Esophagus muscularis mucosa (tissue), 4 donors: Measurements from ENCODE around the gene AVPR1B. TPM values are rescaled to one million over a fixed set of nuclear protein-coding genes. Genes with fewer than 3 reads are reported as not detected.

Experiments
- DNase-seq: peaks from one replicate; pipeline ENCODE4 v3.0.0-alpha.2; 2017; ENCODE audit errors: extremely low spot score
- H3K27ac ChIP-seq, 4 donors: fragments of 200-600 bp; sonication (generic); replicated peaks in 1 of 4; 1 replicate in 3 of 4; 2 replicates in 1 of 4; pipeline ENCODE4 v1.5.1; 2016 to 2019; ENCODE audit warnings: mild to moderate bottlenecking in 1 of 4
- H3K27me3 ChIP-seq, 4 donors: fragments of 200-600 bp; sonication (generic); one replicate each; pipeline versions ENCODE4 v1.5.1 to v1.6.0; 2016 to 2019
- H3K36me3 ChIP-seq, 4 donors: fragments of 200-600 bp; sonication (generic); one replicate each; pipeline ENCODE4 v1.5.1; 2016 to 2019
- H3K4me1 ChIP-seq, 4 donors: fragments of 200-600 bp; sonication (generic); one replicate each; pipeline ENCODE4 v1.5.1; 2016 to 2019
- H3K4me3 ChIP-seq, 4 donors: fragments of 200-600 bp; sonication (generic); 1 replicate in 2 of 4; 2 replicates in 2 of 4; pipeline ENCODE4 v1.5.1; 2016 to 2019; ENCODE audit warnings: mild to moderate bottlenecking in 4 of 4, moderate library complexity in 1 of 4
- H3K9me3 ChIP-seq, 4 donors: fragments of 200-600 bp; sonication (generic); 1 replicate in 3 of 4; 2 replicates in 1 of 4; pipeline ENCODE4 v1.5.1; 2016 to 2019
- EP300 ChIP-seq: sonication (generic); formaldehyde crosslinking; IDR thresholded peaks from one replicate; pipeline ENCODE4 v1.6.1; 2017; ENCODE audit warnings: antibody characterized with exemption
- POLR2A ChIP-seq: fragments of 450-650 bp; IDR thresholded peaks from one replicate; pipeline ENCODE4 v1.6.1; 2017; ENCODE audit warnings: antibody characterized with exemption, moderate library complexity, mild to moderate bottlenecking, low read depth
- POLR2AphosphoS5 ChIP-seq, 2 donors: sonication (generic); formaldehyde crosslinking; IDR thresholded peaks; one replicate each; pipeline ENCODE4 v1.6.1; 2017; ENCODE audit warnings: antibody characterized with exemption in 2 of 2
- WGBS: methylation state at CpG from one replicate; pipeline ENCODE4 v1.1.5; 2018; 5-methylcytosine and 5-hydroxymethylcytosine counted together
- intact Hi-C: fragments of 100-400 bp; cut with DNase I; formaldehyde crosslinking; loops from one replicate; pipeline ENCODE4 v1.15.1; 2023
- total RNA-seq, 4 donors: library from RNA; depleted of rRNA; stranded (reverse); fragments of >200 nt; gene quantifications; one replicate each; pipeline versions ENCODE4 v1.1.0 to v1.2.1, GENCODE V29; 2016
- TF ChIP-seq, protein P1 (sequence below), 3 experiments: fragments of 200-600 bp in 2 of 3; fragments of 450-650 bp in 1 of 3; sonication (generic) in 2 of 3; IDR thresholded peaks; one replicate each; pipeline ENCODE4 v1.5.1; 2017 to 2019; ENCODE audit warnings: antibody characterized with exemption in 3 of 3, mild to moderate bottlenecking in 2 of 3, moderate library complexity in 1 of 3

Gene AVPR1B
- total RNA-seq, 4 donors from 2014 or later, result not detected

DNA sequence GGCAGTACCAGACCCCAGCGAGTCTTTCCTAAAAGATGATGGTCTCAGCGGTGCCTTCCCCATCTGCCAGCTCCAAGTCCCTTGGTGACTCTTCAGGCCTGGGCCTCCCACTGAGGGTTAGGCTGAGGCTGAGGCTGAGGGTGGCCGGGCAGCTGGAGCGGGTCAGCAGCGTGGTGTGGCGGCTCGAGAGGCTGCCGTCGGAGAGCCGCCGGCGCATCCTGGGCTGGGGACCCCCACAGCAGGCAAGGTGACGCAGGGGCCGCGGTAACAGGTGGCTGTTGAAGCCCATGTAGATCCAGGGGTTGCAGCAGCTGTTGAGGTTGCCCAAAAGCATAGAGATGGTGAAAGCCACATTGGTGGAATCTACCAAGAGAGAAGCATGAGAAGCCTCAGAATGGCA is 7.0 kb downstream of the AVPR1B start:
- Histone ChIP-seq H3K27ac (no peak overlapping the region), H3K4me3 (no peak overlapping the region), H3K4me1 (peaks cover 0 to 5% (median 2%) of the 10 kb centered on the region in 4 donors), H3K27me3 (peaks cover 0 to 6% (median 0%) of the 10 kb centered on the region in 4 donors), H3K9me3 (no peaks in the 10 kb centered on the region), H3K36me3 (no peaks in the 10 kb centered on the region)
- DNase-seq, result no peak
- TF ChIP-seq, protein P1, sequence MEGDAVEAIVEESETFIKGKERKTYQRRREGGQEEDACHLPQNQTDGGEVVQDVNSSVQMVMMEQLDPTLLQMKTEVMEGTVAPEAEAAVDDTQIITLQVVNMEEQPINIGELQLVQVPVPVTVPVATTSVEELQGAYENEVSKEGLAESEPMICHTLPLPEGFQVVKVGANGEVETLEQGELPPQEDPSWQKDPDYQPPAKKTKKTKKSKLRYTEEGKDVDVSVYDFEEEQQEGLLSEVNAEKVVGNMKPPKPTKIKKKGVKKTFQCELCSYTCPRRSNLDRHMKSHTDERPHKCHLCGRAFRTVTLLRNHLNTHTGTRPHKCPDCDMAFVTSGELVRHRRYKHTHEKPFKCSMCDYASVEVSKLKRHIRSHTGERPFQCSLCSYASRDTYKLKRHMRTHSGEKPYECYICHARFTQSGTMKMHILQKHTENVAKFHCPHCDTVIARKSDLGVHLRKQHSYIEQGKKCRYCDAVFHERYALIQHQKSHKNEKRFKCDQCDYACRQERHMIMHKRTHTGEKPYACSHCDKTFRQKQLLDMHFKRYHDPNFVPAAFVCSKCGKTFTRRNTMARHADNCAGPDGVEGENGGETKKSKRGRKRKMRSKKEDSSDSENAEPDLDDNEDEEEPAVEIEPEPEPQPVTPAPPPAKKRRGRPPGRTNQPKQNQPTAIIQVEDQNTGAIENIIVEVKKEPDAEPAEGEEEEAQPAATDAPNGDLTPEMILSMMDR (IDR thresholded peaks at IDR 0.05), result no peak
- TF ChIP-seq POLR2AphosphoS5 (IDR thresholded peaks at IDR 0.05) (no peak), EP300 (no peak), POLR2A (no peak)
- intact Hi-C loops, result no loop called here
- 94% methylated on average over 7 of the region's 15 CpGs for WGBS

DNA sequence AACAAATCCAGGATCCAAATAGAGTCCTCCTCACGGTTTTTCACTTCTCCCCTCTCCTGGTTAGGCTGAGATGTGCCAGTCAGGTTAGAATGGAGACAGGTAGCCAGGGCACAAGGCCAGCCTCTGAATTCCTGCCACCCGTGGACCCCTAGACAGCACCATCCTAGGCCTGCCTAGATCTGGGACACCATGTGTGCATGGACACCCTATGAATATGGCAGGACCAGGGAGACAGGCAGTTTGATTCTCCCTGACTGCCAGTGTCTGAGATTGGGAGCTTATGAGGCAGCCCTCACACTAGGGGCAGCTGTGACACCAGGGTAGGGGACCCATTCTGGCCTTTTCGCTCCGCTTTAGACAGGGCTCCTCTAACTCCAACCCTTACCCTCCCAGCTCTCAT is 7.5 kb downstream of the AVPR1B start:
- H3K27ac ChIP-seq, result no peak overlapping the region
- TF ChIP-seq POLR2A, result no peak
- no peak for TF ChIP-seq POLR2AphosphoS5 (IDR thresholded peaks at IDR 0.05)
- TF ChIP-seq EP300, result no peak
- TF ChIP-seq, protein P1 (IDR thresholded peaks at IDR 0.05), result no peak
- intact Hi-C loops, result loop anchor here (5.0 kb wide), 2 partner anchors 77 to 127 kb away; no protein-coding TSS in a partner anchor
- no peak overlapping the region for H3K4me3 ChIP-seq
- 73% methylated on average over 4 of the region's 4 CpGs for WGBS
- H3K9me3 ChIP-seq, result no peaks in the 10 kb centered on the region
- peaks cover 0 to 5% (median 2%) of the 10 kb centered on the region in 4 donors for H3K4me1 ChIP-seq
- H3K27me3 ChIP-seq, result peaks cover 0 to 6% (median 0%) of the 10 kb centered on the region in 4 donors
- no peak for DNase-seq
- H3K36me3 ChIP-seq, result no peaks in the 10 kb centered on the region

GRCh38 chr1:206108635-206109034 is 8.6 kb downstream of the AVPR1B start:
- no peak for DNase-seq
- intact Hi-C loops, result loop anchor here (5.0 kb wide), 2 partner anchors 76 to 126 kb away; no protein-coding TSS in a partner anchor
- H3K36me3 ChIP-seq, result no peaks in the 10 kb centered on the region
- TF ChIP-seq EP300, result no peak
- TF ChIP-seq POLR2AphosphoS5 (IDR thresholded peaks at IDR 0.05), result no peak
- TF ChIP-seq POLR2A, result no peak
- TF ChIP-seq, protein P1 (IDR thresholded peaks at IDR 0.05), result no peak
- H3K4me1 ChIP-seq, result peaks cover 0 to 5% (median 2%) of the 10 kb centered on the region in 4 donors
- H3K4me3 ChIP-seq, result no peak overlapping the region
- no peak overlapping the region for H3K27ac ChIP-seq
- WGBS, result 90% methylated on average over 2 of the region's 2 CpGs
- H3K27me3 ChIP-seq, result peaks cover 0 to 6% (median 0%) of the 10 kb centered on the region in 4 donors
- no peaks in the 10 kb centered on the region for H3K9me3 ChIP-seq

DNA sequence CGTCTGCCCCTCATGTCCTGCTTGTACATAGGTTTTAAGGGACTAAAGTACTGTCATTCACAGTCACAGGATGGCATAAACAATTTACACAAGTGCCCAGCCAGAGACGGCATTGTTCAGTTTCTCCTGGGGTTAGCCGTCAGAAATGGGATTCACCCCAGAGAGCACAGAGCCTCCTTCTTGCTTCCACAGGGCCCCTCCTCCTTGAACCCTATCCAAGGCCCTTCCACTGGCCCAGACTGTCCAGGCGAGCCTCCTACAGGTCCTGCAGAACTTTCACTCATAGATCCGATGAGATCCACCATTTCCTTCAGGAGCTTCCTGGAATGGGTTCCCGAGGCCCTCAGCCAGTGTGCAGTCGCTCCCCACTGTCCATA is 10.0 kb downstream of the AVPR1B start:
- H3K27ac ChIP-seq, result no peak overlapping the region
- 67% methylated on average over 7 of the region's 7 CpGs for WGBS
- H3K36me3 ChIP-seq, result no peaks in the 10 kb centered on the region
- no peak overlapping the region for H3K4me3 ChIP-seq
- intact Hi-C loops, result loop anchor here (5.0 kb wide), 2 partner anchors 75 to 125 kb away; no protein-coding TSS in a partner anchor
- TF ChIP-seq, protein P1 (IDR thresholded peaks at IDR 0.05), result no peak
- TF ChIP-seq POLR2AphosphoS5 (IDR thresholded peaks at IDR 0.05) (no peak), POLR2A (no peak), EP300 (no peak)
- no peaks in the 10 kb centered on the region for H3K9me3 ChIP-seq
- H3K4me1 ChIP-seq, result peaks cover 0 to 5% (median 2%) of the 10 kb centered on the region in 4 donors
- H3K27me3 ChIP-seq, result peaks cover 0 to 6% (median 0%) of the 10 kb centered on the region in 4 donors
- DNase-seq, result no peak
